H1 (cell line): ENCODE results near the gene NDUFB11. TPM values are rescaled to one million over a fixed set of nuclear protein-coding genes. Genes with fewer than 3 reads are reported as not detected.

ENCODE experiments used
- BCL11A ChIP-seq, 2 experiments: IDR thresholded peaks; one replicate each; pipeline ENCODE4 v1.6.1; 2011; ENCODE audit warnings: low read depth in 2 of 2, low read length in 2 of 2, mild to moderate bottlenecking in 2 of 2
- CTBP2 ChIP-seq: IDR thresholded peaks from 2 replicates; pipeline ENCODE4 v1.7.0; 2011; ENCODE audit warnings: borderline replicate concordance, mild to moderate bottlenecking, moderate library complexity, mixed read lengths, low read length; ENCODE audit not compliant: insufficient read depth, insufficient read length
- GABPA ChIP-seq: IDR thresholded peaks from 2 replicates; pipeline ENCODE4 v1.6.1; 2011; ENCODE audit warnings: mild to moderate bottlenecking, low read length, moderate library complexity, borderline replicate concordance; ENCODE audit not compliant: insufficient read depth
- POLR2AphosphoS5 ChIP-seq: IDR thresholded peaks from 2 replicates; pipeline ENCODE4 v1.6.1; 2011; ENCODE audit warnings: low read depth, low read length
- SP2 ChIP-seq: IDR thresholded peaks from 2 replicates; pipeline ENCODE4 v1.6.1; 2012; ENCODE audit warnings: mild to moderate bottlenecking, low read length, inconsistent platforms
- polyA plus RNA-seq, 7 experiments: library from polyadenylated mRNA; depleted of rRNA in 3 of 7; stranded (reverse) in 5 of 7; unstranded in 2 of 7; fragments of >200 nt in 5 of 7; fragments of 200-250 nt in 2 of 7; gene quantifications; 1 replicate in 5 of 7; 2 replicates in 1 of 7; 4 replicates in 1 of 7; pipeline versions ENCODE4 v1.2.1 to v1.2.3, GENCODE V29; 2011 to 2013; ENCODE audit warnings: missing spikeins in 2 of 7, mixed read lengths in 2 of 7
- total RNA-seq: library from RNA; stranded (reverse); fragmentation: NEBNext Ultra II Directional; extraction: Animal tissue kit (Norgen Biotek cat#: 25700); gene quantifications from 2 replicates; pipeline ENCODE4 v1.2.1, GENCODE V29; 2021
- TF ChIP-seq, protein P1 (sequence below): IDR thresholded peaks from 2 replicates; pipeline ENCODE4 v1.6.1; 2011; ENCODE audit warnings: low read depth, mild to moderate bottlenecking, low read length; ENCODE audit not compliant: insufficient read depth

Gene NDUFB11
- total and polyA plus RNA-seq, 2 of the 8 experiments (the other 6 are each of a cell fraction or from before 2014, with no cell fraction given): 120 to 131 TPM

DNA sequence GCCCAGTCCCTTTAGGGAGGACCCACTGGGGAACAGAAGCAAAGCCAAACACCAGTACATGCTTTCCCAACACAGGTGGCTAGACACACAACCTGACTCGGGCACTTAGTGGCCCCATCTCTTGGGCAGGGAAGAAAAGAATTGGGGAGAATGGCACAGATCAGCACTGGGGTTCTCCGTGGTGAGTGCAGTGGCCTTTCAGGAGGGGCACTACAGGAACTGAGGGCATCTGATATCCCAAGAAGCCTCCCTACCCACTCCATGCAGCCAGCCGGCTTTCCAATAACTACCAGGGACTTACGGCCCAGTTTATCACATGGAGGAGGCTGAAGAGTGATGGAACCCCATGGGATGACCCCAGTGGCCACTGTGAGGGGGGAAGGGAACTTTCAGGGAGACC lies 43.3 kb downstream of the NDUFB11 start (continued):
- no peak for TF ChIP-seq SP2
- TF ChIP-seq BCL11A (IDR thresholded peaks at IDR 0.05; ENCODE audit: low read depth in 2 of 2, low read length in 2 of 2): no peak
- TF ChIP-seq GABPA: no peak
- TF ChIP-seq CTBP2: no peak
- TF ChIP-seq, protein P1, sequence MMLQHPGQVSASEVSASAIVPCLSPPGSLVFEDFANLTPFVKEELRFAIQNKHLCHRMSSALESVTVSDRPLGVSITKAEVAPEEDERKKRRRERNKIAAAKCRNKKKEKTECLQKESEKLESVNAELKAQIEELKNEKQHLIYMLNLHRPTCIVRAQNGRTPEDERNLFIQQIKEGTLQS: no peak
- no peak for TF ChIP-seq POLR2AphosphoS5
